DND-41 (cell line): ENCODE data around the gene TTC13.

ENCODE experiments used
- EZH2 ChIP-seq: IDR thresholded peaks from 3 replicates; pipeline ENCODE4 v1.6.1; 2012; ENCODE audit warnings: borderline replicate concordance, low read depth, mild to moderate bottlenecking, moderate library complexity, low read length, inconsistent platforms; ENCODE audit not compliant: severe bottlenecking
- TF ChIP-seq, protein P1 (sequence below): IDR thresholded peaks from 2 replicates; pipeline ENCODE4 v1.5.1; 2012; ENCODE audit warnings: borderline replicate concordance, low read length, moderate library complexity, mild to moderate bottlenecking; ENCODE audit not compliant: poor library complexity, severe bottlenecking; ENCODE audit errors: extremely low read depth

DNA sequence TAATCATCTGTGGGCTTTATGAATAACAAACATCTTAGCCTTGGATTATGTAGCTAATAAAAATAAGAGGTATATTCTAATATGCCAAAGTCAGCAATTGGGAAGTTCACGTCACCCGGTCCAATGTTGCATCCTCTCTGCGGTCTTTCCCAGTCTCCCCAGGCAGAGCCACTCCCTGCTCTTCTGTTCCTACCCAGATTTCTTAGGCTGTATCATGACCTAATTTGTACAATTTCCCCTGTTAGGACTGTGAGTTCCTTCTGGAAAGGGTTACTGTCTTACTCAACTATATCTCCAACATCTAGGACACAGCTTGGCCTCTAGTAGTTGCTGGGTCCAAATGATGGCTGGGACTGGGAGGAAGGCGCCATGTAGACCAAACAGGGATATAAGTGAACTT is 80.5 kb downstream of the TTC13 start:
- TF ChIP-seq, protein P1, sequence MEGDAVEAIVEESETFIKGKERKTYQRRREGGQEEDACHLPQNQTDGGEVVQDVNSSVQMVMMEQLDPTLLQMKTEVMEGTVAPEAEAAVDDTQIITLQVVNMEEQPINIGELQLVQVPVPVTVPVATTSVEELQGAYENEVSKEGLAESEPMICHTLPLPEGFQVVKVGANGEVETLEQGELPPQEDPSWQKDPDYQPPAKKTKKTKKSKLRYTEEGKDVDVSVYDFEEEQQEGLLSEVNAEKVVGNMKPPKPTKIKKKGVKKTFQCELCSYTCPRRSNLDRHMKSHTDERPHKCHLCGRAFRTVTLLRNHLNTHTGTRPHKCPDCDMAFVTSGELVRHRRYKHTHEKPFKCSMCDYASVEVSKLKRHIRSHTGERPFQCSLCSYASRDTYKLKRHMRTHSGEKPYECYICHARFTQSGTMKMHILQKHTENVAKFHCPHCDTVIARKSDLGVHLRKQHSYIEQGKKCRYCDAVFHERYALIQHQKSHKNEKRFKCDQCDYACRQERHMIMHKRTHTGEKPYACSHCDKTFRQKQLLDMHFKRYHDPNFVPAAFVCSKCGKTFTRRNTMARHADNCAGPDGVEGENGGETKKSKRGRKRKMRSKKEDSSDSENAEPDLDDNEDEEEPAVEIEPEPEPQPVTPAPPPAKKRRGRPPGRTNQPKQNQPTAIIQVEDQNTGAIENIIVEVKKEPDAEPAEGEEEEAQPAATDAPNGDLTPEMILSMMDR, result no peak
- no peak for TF ChIP-seq EZH2
